GDM1 (cell line): ENCODE data around the gene TDRD12.
"Not testable (repeated sequence)": the region's sequence is repeated elsewhere in the genome, so short reads cannot be mapped to it uniquely, and the experiment has no call there.

Experiments
- DNase-seq: peaks from one replicate; lab custom pipeline; 2025; lab: John Stamatoyannopoulos, UW

TDRD12 gene

GRCh38 chr19:32832825-32833224 lies 113.3 kb downstream of the TDRD12 start:
- DNase-seq, result not testable (repeated sequence)

- not testable (repeated sequence) for DNase-seq
Observed at GRCh38 chr19:32833388-32833787, 113.8 kb downstream of the TDRD12 start.

GRCh38 chr19:32837531-32837930 lies 118.0 kb downstream of the TDRD12 start:
- no peak for DNase-seq

- no peak for DNase-seq
Observed at GRCh38 chr19:32842061-32842460, 122.5 kb downstream of the TDRD12 start.

DNA sequence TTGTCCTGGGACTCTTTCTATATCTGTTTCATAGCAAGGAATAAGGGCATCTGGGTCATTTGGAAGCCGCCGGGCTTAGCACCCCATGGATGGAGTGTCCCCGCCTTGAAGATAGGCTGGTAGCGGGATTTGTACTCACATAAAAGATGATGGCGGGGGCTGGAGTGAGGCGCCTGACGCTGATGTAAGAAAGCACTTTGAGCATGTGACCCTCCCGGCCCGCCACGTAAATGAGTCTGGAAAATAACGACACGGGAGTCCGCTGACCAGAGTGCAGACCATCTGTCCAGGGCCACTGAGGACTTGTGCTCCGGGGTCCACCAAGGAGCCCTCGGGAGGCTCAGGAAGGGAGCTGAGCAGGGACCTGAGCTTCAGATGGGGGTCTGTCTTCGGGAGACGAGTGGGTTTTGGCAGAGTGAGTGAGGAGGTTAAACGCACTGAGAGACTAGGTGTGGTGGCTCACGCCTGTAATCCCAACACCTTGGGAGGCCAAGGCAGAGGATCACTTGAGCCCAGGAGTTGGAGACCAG lies 124.2 kb downstream of the TDRD12 start:
- DNase-seq, result no peak

DNA sequence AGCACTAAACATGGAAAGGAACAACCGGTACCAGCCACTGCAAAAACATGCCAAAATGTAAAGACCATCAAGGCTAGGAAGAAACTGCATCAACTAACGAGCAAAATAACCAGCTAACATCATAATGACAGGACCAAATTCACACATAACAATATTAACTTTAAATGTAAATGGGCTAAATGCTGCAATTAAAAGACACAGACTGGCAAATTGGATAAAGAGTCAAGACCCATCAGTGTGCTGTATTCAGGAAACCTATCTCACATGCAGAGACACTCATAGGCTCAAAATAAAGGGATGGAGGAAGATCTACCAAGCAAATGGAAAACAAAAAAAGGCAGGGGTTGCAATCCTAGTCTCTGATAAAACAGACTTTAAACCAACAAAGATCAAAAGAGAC lies 128.5 kb downstream of the TDRD12 start:
- not testable (repeated sequence) for DNase-seq

DNA sequence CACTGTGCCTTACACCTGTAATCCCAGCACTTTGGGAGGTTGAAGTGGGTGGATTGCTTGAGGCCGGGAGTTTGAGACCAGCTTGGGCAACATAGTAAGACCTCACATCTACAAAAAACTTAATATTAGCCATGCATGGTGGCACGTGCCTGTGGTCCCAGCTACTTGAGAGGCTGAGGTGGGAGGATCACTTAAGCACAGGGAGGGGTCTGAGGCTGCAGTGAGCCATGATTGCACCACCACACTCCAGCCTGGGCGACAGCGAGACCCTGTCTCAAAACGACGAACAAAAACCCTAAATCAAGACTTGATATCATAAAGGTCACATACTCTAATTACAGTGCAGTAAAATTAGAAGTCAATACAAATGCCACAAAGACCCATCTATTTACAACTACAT lies 132.6 kb downstream of the TDRD12 start:
- DNase-seq, result no peak

GRCh38 chr19:32856818-32857217 lies 137.3 kb downstream of the TDRD12 start:
- not testable (repeated sequence) for DNase-seq

DNA sequence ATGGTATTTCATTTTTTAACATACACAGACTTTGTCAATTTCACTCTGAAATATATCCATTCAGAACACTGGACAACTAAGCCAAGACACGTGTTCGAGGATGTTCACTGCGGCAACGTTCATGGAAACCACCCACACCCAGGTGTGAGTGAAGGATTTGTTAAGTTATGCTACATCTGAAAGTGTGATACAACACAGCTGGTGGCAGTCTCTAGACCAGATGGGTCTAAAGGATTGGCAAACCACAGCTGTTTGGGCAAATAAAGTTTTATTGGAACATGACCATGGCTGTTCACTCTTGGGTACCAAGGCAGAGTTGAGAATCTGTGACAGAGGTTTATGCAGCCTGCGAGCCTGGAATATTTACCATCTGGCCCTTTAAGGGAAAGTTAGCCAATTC lies 138.0 kb downstream of the TDRD12 start:
- DNase-seq, result no peak

GRCh38 chr19:32858155-32858554 lies 138.6 kb downstream of the TDRD12 start:
- no peak for DNase-seq

- DNase-seq, result no peak
Observed at GRCh38 chr19:32858559-32858958, 139.0 kb downstream of the TDRD12 start.

DNA sequence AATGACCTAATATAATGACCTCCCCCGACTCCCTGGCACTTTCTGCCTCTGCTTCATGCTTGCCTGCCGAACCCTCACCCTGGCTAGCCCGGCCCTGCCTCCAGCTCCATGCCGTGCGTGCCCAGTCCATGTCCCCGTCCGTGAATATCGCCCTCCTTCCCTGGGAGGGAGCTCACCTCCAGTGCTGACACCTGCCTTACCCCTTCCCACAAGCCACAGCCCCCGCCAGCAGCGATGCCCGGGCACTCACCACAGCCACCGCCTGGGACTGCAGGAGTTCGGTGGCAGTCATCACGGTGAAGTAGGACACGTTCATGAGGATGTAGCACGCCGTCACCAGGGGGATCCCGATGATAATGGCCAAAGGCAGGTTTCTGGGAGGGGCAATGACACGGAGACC lies 140.0 kb downstream of the TDRD12 start:
- no peak for DNase-seq

- DNase-seq, result no peak
Observed at GRCh38 chr19:32861596-32861995, 142.0 kb downstream of the TDRD12 start.

DNA sequence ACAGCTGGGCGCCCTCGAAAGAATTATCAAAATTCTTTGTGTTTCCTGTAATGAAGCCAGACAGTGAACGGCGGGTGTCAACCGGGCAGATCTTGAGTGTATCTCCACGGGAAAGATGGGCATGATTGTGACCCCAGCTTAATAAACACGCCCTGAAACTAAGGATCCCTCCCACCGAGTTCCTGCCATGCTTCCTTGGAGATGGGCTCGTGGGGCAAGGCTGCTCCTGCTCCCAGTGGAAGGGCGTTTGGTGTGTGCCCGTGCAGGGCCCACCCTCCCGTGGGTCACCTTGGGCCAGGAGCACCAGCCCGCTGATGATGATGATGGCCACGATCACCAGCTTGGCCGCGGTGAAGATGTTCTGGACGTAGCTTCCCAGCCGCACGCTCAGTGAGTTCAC lies 142.6 kb downstream of the TDRD12 start:
- DNase-seq, result no peak

- no peak for DNase-seq
Observed at GRCh38 chr19:32862741-32863140, 143.2 kb downstream of the TDRD12 start.

- no peak for DNase-seq
Observed at GRCh38 chr19:32863301-32863700, 143.7 kb downstream of the TDRD12 start.

DNA sequence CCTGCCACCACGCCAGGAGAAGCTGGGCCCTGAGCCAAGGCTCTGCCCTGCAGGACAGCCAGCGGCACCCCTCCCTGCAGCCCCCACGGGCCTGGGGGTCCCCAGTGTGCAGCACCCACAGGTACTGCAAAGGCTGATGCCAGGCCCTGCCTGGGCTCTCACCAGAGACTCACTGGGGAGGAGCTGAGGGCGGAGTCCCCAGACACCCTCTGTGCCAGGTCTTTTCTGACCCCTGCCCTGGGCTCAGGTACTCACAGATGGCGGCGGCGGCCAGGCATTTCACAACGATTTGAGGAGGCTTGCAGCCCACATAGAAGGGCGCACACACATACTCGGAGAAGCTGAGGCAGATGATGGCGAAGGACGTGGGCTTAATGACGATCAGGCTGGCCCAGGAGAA lies 144.3 kb downstream of the TDRD12 start:
- no peak for DNase-seq

DNA sequence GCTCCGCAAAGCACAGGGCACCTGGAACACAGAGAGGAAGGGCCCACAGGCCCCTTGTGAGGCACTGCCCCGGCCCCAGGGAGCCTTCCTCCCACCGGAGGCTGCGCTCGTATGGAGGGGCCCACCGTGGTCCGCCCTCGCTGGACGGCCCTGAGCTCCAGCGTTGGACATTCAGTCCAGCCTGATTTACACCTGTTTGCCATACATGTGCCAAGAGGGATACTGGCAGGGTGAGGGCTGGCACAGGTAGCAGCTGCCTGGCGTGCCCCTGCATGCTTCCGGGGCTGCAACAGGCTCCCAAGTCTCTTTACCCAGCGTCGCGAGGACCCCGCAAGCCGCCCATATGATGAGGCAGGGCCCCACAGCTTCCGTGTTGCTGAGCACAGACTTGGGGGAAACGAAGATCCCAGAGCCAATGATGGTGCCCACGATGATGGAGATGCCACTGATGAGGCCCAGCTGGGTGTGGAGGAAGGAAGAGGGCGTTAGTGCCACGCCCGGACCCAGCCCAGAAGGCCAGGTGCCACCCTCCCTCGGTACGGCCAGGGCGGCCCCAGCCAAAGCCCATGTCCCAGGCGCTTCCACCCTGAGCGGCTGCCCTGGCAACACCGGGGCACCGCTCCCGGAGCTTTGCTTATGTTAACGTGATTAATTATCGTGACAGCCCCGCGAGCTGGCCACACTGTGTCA lies 144.9 kb downstream of the TDRD12 start:
- no peak for DNase-seq

DNA sequence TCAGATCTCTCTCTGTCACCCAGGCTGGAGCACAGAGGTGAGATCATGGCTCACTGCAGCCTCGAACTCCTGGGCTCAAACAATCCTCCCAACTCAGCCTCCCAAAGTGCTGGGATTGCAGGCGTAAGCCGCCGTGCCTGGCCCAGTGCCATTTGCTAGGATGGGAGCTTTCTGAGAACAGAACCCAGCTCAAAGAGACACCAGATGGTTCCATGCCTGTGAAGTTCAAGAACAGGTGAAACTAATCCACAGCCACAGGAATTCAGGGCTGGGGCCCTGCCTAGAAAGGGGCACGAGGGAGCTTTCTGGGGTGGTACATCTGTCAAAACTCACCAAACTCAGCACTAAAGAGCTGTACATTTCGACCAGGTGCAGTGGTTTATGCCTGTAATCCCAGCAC lies 145.8 kb downstream of the TDRD12 start:
- no peak for DNase-seq

GRCh38 chr19:32866061-32866460 lies 146.5 kb downstream of the TDRD12 start:
- DNase-seq, result no peak

GRCh38 chr19:32866564-32867265 lies 147.1 kb downstream of the TDRD12 start:
- DNase-seq, result no peak

DNA sequence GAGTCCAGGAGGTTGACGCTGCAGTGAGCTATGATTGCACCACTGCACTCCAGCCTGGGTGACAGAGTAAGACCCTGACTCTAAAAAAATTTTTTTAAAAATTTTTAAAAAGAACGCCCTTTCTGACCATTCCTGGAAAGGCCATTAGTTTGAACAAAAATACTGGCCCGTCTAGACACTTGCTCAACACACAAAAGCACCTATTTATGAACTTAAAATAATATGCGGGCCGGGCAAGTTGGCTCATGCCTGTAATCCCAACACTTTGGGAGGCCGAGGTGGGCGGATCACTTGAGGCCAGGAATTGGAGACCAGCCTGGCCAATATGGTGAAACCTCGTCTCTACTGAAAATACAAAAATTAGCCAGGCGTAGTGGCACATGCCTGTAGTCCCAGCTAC lies 147.9 kb downstream of the TDRD12 start:
- DNase-seq, result not testable (repeated sequence)

- no peak for DNase-seq
Observed at GRCh38 chr19:32868206-32868950, 148.8 kb downstream of the TDRD12 start.
